Esophagus muscularis mucosa (tissue), 3 donors: ENCODE results near the gene CEP43.

Experiments used
- POLR2A ChIP-seq: fragments of 450-650 bp; IDR thresholded peaks from one replicate; pipeline ENCODE4 v1.6.1; 2017; ENCODE audit warnings: antibody characterized with exemption, moderate library complexity, mild to moderate bottlenecking, low read depth
- TF ChIP-seq, protein P1 (sequence below), 3 experiments: fragments of 200-600 bp in 2 of 3; fragments of 450-650 bp in 1 of 3; sonication (generic) in 2 of 3; IDR thresholded peaks; one replicate each; pipeline ENCODE4 v1.5.1; 2017 to 2019; ENCODE audit warnings: antibody characterized with exemption in 3 of 3, mild to moderate bottlenecking in 2 of 3, moderate library complexity in 1 of 3

DNA sequence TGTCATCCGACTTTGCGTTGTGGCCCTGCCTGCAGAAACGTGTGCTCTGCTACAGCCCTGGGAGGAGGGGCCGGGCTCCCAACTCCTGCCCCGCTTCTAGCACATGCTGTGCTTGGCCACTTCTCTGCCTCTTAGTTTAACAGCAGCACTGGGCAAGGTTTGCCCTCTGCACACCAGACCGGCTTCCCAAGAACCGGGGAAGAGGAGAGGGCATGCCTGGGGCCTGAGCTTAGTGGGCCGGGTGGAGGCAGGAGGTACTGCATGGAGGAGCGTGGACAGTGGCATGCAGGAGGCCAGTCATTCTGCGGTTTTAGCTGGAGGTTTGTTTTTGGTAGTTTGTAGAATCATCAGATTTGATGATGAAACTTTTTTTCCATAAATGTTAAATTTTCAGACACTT, 45.5 kb downstream of the CEP43 start:
- no peak for TF ChIP-seq POLR2A
- TF ChIP-seq, protein P1, sequence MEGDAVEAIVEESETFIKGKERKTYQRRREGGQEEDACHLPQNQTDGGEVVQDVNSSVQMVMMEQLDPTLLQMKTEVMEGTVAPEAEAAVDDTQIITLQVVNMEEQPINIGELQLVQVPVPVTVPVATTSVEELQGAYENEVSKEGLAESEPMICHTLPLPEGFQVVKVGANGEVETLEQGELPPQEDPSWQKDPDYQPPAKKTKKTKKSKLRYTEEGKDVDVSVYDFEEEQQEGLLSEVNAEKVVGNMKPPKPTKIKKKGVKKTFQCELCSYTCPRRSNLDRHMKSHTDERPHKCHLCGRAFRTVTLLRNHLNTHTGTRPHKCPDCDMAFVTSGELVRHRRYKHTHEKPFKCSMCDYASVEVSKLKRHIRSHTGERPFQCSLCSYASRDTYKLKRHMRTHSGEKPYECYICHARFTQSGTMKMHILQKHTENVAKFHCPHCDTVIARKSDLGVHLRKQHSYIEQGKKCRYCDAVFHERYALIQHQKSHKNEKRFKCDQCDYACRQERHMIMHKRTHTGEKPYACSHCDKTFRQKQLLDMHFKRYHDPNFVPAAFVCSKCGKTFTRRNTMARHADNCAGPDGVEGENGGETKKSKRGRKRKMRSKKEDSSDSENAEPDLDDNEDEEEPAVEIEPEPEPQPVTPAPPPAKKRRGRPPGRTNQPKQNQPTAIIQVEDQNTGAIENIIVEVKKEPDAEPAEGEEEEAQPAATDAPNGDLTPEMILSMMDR (IDR thresholded peaks at IDR 0.05): no peak
